ENCODE results near the gene BRD7. TPM values are rescaled to one million over a fixed set of nuclear protein-coding genes. Genes with fewer than 3 reads are reported as not detected.

The BRD7 gene
- total RNA-seq, 4 donors from 2014 or later = 53.1 to 62.0 (median 56.2) TPM

GRCh38 chr16:50372611-50373344 is 4.0 kb upstream of the BRD7 start:
- Histone ChIP-seq H3K4me1 (peaks cover 16% of the 10 kb centered on the region), H3K36me3 (no peaks in the 10 kb centered on the region), H3K4me3 (no peak overlapping the region), H3K27ac (no peak overlapping the region), H3K9me3 (no peaks in the 10 kb centered on the region), H3K27me3 (no peaks in the 10 kb centered on the region)
- WGBS = 89% methylated on average over 5 of the region's 10 CpGs
- TF ChIP-seq POLR2A (IDR thresholded peaks at IDR 0.05) (no peak), EP300 (IDR thresholded peaks at IDR 0.05) (no peak), CTCF (IDR thresholded peaks at IDR 0.05) (no peak), POLR2AphosphoS5 (IDR thresholded peaks at IDR 0.05) (no peak)
- no peak for DNase-seq (ENCODE audit: low spot score in 2 of 2)

GRCh38 chr16:50371936-50372595 is 3.3 kb upstream of the BRD7 start:
- DNase-seq (ENCODE audit: low spot score in 2 of 2) = no peak
- 56% methylated on average over 4 of the region's 7 CpGs for WGBS
- peaks cover 23% of the 10 kb centered on the region for H3K4me1 ChIP-seq
- no peak overlapping the region for H3K4me3 ChIP-seq
- TF ChIP-seq CTCF (IDR thresholded peaks at IDR 0.05) (no peak), POLR2AphosphoS5 (IDR thresholded peaks at IDR 0.05) (no peak), POLR2A (IDR thresholded peaks at IDR 0.05) (no peak), EP300 (IDR thresholded peaks at IDR 0.05) (no peak)
- H3K27ac ChIP-seq = no peak overlapping the region
- H3K9me3 ChIP-seq = no peaks in the 10 kb centered on the region
- H3K36me3 ChIP-seq = no peaks in the 10 kb centered on the region
- no peaks in the 10 kb centered on the region for H3K27me3 ChIP-seq

GRCh38 chr16:50371036-50371716 is 2.4 kb upstream of the BRD7 start:
- DNase-seq (ENCODE audit: low spot score in 2 of 2) = no peak
- Histone ChIP-seq H3K4me3 (no peak overlapping the region), H3K27ac (no peak overlapping the region), H3K36me3 (peaks cover 1% of the 10 kb centered on the region), H3K9me3 (no peaks in the 10 kb centered on the region), H3K27me3 (no peaks in the 10 kb centered on the region), H3K4me1 (peaks cover 32% of the 10 kb centered on the region)
- TF ChIP-seq POLR2AphosphoS5 (IDR thresholded peaks at IDR 0.05) (no peak), EP300 (IDR thresholded peaks at IDR 0.05) (no peak), CTCF (IDR thresholded peaks at IDR 0.05) (no peak), POLR2A (IDR thresholded peaks at IDR 0.05) (no peak)
- 95% methylated on average over 4 of the region's 4 CpGs for WGBS

GRCh38 chr16:50369133-50369804 is 481 bp upstream of the BRD7 start:
- peak overlapping the region; percentile 88 for H3K27ac ChIP-seq

More at GRCh38 chr16:50369133-50369804, 481 bp upstream of the BRD7 start:
- Histone ChIP-seq H3K9me3 (no peaks in the 10 kb centered on the region), H3K4me3 (peak overlapping the region; percentile 93), H3K4me1 (peaks cover 44% of the 10 kb centered on the region), H3K27me3 (no peaks in the 10 kb centered on the region), H3K36me3 (peaks cover 12% of the 10 kb centered on the region)
- DNase-seq (ENCODE audit: low spot score in 2 of 2) = no peak
- WGBS = 19% methylated on average over 7 of the region's 7 CpGs
- TF ChIP-seq POLR2AphosphoS5 (IDR thresholded peaks at IDR 0.05) = no peak
- TF ChIP-seq CTCF (IDR thresholded peaks at IDR 0.05) = no peak
